IMR-90 (cell line): ENCODE results near the gene MAPK9.

Source experiments
- CEBPB ChIP-seq: IDR thresholded peaks from 2 replicates; pipeline ENCODE4 v1.6.1; 2012; ENCODE audit warnings: low read depth, low read length, improper control_type of control experiment
- CTCF ChIP-seq: conservative IDR thresholded peaks from 2 replicates; pipeline ENCODE4 v1.5.1; 2012; ENCODE audit warnings: mild to moderate bottlenecking, low read depth, low read length, improper control_type of control experiment
- NFE2L2 ChIP-seq: fragments of 150-350 bp; IDR thresholded peaks from 2 replicates; pipeline ENCODE4 v1.6.1; 2016; ENCODE audit warnings: low read depth, mild to moderate bottlenecking, low read length
- POLR2A ChIP-seq: IDR thresholded peaks from 2 replicates; pipeline ENCODE4 v1.6.1; 2012; ENCODE audit warnings: mild to moderate bottlenecking, low read depth, low read length

- TF ChIP-seq CTCF, result no peak
- no peak for TF ChIP-seq POLR2A
- no peak for TF ChIP-seq CEBPB
- no peak for TF ChIP-seq NFE2L2
Observed at GRCh38 chr5:180208038-180208434, 83.8 kb downstream of the MAPK9 start.
